Endothelial cell (in vitro differentiated cells): ENCODE results near the gene C1orf35. TPM values are rescaled to one million over a fixed set of nuclear protein-coding genes. Genes with fewer than 3 reads are reported as not detected.
A peak's percentile ranks its signal among the peaks of the same experiment; 100 is the strongest.

ENCODE experiments used
- DNase-seq: peaks from one replicate; pipeline ENCODE4 v3.0.0; 2021; ENCODE audit warnings: low spot score
- H3K27ac Mint-ChIP-seq: one replicate; pipeline ENCODE4 v1.8.0; 2021; ENCODE audit warnings: mixed read lengths, inconsistent platforms; ENCODE audit not compliant: unreplicated experiment
- H3K27me3 Mint-ChIP-seq: one replicate; pipeline ENCODE4 v1.8.0; 2021; ENCODE audit warnings: mild to moderate bottlenecking, moderate library complexity, mixed read lengths, inconsistent platforms; ENCODE audit not compliant: unreplicated experiment
- H3K36me3 Mint-ChIP-seq: one replicate; pipeline ENCODE4 v1.8.0; 2021; ENCODE audit warnings: mild to moderate bottlenecking, low read depth, mixed read lengths, inconsistent platforms; ENCODE audit not compliant: unreplicated experiment
- H3K4me1 Mint-ChIP-seq: one replicate; pipeline ENCODE4 v1.8.0; 2021; ENCODE audit warnings: mild to moderate bottlenecking, mixed read lengths, inconsistent platforms; ENCODE audit not compliant: unreplicated experiment
- H3K4me3 Mint-ChIP-seq: one replicate; pipeline ENCODE4 v1.8.0; 2021; ENCODE audit warnings: mild to moderate bottlenecking, mixed read lengths, inconsistent platforms; ENCODE audit not compliant: unreplicated experiment
- H3K9me3 Mint-ChIP-seq: one replicate; pipeline ENCODE4 v1.8.0; 2021; ENCODE audit warnings: mixed read lengths, inconsistent platforms; ENCODE audit not compliant: unreplicated experiment
- total RNA-seq: library from RNA; stranded (reverse); fragmentation: NEBNext Ultra II Directional; extraction: Animal tissue kit (Norgen Biotek cat#: 25700); gene quantifications from one replicate; pipeline ENCODE4 v1.2.1, GENCODE V29; 2021; ENCODE audit not compliant: unreplicated experiment
- TF ChIP-seq, protein P1 (sequence below): fragments of 200-600 bp; sonication (generic); IDR thresholded peaks from one replicate; pipeline ENCODE4 v1.5.0; 2021; ENCODE audit warnings: antibody characterized with exemption; ENCODE audit not compliant: unreplicated experiment

C1orf35 gene
- total RNA-seq, 1 donor from 2014 or later = 23.2 TPM

DNA sequence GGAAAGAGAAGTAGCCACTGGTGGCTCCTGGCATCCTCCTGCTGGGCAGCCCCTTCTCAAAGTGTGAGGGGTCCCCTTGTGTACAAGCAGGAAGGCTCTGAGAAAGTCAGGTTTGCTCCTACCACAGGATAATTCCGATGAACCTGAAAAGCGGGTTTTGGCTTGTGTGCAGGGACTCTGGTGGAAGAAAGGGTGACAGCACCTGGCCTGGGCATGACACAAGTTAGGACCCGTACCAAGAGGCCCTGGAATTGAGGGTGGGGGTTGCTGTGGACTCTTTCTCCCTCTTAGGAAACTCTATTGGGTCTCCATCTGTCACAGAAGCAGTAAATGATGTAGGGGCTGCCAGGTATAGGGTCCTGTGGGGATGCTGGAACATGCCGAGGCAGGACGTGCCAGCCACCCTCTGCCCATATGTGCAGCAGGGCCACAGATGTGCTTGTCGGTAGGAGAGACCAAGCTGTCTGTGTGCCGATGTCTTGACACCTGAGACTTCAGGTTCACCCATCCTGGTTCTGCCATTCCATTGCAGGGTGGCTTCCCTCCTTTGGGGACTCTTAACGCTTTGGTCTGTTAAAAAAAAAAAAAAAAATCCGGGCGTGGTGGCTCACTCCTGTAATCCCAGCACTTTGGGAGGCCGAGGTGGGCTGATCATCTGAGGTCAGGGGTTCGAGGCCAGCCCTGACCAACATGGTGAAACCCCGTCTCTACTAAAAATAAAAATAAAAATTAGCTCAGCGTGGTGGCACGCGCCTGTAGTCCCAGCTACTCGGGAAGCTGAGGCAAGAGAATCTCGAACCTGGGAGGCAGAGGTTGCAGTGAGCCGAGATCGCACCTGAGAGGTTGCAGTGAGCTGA, 9.8 kb downstream of the C1orf35 start:
- Mint-ChIP-seq H3K4me3 (no peak overlapping the region), H3K9me3 (no peaks in the 10 kb centered on the region), H3K27ac (no peak overlapping the region), H3K36me3 (peaks cover 25% of the 10 kb centered on the region), H3K4me1 (peaks cover 49% of the 10 kb centered on the region), H3K27me3 (peaks cover 19% of the 10 kb centered on the region)
- no peak for DNase-seq
- TF ChIP-seq, protein P1, sequence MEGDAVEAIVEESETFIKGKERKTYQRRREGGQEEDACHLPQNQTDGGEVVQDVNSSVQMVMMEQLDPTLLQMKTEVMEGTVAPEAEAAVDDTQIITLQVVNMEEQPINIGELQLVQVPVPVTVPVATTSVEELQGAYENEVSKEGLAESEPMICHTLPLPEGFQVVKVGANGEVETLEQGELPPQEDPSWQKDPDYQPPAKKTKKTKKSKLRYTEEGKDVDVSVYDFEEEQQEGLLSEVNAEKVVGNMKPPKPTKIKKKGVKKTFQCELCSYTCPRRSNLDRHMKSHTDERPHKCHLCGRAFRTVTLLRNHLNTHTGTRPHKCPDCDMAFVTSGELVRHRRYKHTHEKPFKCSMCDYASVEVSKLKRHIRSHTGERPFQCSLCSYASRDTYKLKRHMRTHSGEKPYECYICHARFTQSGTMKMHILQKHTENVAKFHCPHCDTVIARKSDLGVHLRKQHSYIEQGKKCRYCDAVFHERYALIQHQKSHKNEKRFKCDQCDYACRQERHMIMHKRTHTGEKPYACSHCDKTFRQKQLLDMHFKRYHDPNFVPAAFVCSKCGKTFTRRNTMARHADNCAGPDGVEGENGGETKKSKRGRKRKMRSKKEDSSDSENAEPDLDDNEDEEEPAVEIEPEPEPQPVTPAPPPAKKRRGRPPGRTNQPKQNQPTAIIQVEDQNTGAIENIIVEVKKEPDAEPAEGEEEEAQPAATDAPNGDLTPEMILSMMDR = no peak

DNA sequence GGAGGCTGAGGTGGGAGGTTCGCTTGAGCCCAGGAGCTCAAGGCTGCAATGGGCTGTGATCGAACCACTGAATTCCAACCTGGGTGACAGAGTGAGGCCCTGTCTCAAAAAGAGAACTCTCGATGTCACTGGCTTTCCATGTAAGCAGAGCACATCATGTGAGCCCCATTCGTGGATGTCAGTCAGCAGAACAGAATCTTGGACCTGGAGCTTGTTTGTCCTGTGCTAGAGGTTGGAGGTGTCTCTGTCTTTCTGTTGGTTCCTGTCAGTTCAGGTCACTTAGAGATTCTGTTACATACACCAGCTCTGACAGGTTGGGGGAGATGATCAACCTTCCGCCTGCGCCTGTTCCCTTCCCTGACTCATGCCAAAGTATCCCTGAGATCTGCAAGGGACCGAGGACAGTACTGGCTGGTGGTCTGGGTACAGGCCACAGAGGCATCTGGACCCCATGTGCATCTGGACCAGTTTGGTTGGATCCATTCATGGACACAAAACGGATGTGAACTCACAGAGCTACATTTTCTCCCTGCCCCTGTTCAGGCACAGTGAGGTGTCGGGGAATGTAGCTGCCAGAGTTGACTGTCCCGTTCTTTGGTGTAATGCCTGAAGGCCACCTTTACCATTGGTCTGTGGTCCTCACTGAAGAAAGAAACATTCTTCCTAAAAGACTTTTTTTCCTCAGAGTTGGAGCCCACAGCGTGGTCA, 10.6 kb downstream of the C1orf35 start:
- no peak overlapping the region for H3K27ac Mint-ChIP-seq
- peaks cover 30% of the 10 kb centered on the region for H3K36me3 Mint-ChIP-seq
- no peaks in the 10 kb centered on the region for H3K9me3 Mint-ChIP-seq
- TF ChIP-seq, protein P1 = no peak
- H3K27me3 Mint-ChIP-seq = peaks cover 21% of the 10 kb centered on the region
- no peak for DNase-seq
- no peak overlapping the region for H3K4me3 Mint-ChIP-seq
- peaks cover 56% of the 10 kb centered on the region for H3K4me1 Mint-ChIP-seq

DNA sequence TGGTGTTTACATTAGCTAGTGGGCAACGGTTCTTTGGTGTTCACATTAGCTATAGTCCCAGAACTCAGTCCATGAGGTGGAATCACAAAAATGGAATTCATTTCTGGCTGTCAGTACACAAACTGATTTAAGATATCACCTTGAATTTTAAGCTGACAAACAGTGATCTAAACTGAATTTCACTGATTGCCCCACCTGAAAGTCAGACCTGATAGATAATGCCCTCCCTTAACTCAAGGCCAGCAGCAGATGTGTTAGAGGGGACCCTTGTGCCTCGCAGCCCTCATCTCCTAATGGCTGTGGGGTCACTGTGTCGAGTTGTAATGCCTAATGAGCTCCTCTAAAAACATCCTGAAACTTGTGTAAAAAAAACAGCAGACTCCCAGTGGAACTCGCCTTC, 12.0 kb downstream of the C1orf35 start:
- no peaks in the 10 kb centered on the region for H3K9me3 Mint-ChIP-seq
- TF ChIP-seq, protein P1 = no peak
- H3K27ac Mint-ChIP-seq = no peak overlapping the region
- no peak for DNase-seq
- peaks cover 67% of the 10 kb centered on the region for H3K4me1 Mint-ChIP-seq
- H3K36me3 Mint-ChIP-seq = peaks cover 27% of the 10 kb centered on the region
- peaks cover 21% of the 10 kb centered on the region for H3K27me3 Mint-ChIP-seq
- H3K4me3 Mint-ChIP-seq = peak overlapping the region; percentile 4

DNA sequence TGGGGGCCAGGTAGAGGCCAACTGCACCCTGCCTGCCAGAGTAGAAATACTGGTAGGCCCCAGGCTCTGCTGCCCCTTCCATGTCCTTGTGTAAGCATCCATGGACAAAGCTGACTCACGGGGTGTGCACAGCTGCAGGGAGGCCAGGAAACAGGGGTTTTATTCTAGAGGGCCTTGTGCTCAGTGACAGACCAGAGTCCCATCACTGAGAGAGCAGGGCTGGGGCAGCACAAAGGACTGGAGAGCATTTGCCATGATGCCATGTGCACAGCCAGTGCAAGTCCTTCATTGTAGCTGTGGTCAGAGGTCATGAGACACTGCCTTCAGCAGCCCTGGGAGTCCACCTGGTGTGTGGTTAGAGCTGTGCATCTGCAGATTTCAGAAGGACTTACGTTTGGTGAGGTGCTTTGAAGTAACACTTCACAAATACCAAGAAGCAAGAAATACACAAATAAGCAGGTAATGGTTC, 12.5 kb downstream of the C1orf35 start:
- Mint-ChIP-seq H3K4me1 (peaks cover 68% of the 10 kb centered on the region), H3K9me3 (no peaks in the 10 kb centered on the region), H3K27ac (no peak overlapping the region), H3K36me3 (peaks cover 24% of the 10 kb centered on the region), H3K27me3 (peaks cover 18% of the 10 kb centered on the region), H3K4me3 (no peak overlapping the region)
- no peak for DNase-seq
- TF ChIP-seq, protein P1 = no peak
